HG03378 (cell line): ENCODE measurements around the gene RFX3.

Experiments used
- ATAC-seq: cut with Tn5 transposase; IDR thresholded peaks from one replicate; pipeline ENCODE4 v1.9.1; 2021; ENCODE audit warnings: mild to moderate bottlenecking, moderate library complexity; ENCODE audit not compliant: unreplicated experiment

RFX3 gene

DNA sequence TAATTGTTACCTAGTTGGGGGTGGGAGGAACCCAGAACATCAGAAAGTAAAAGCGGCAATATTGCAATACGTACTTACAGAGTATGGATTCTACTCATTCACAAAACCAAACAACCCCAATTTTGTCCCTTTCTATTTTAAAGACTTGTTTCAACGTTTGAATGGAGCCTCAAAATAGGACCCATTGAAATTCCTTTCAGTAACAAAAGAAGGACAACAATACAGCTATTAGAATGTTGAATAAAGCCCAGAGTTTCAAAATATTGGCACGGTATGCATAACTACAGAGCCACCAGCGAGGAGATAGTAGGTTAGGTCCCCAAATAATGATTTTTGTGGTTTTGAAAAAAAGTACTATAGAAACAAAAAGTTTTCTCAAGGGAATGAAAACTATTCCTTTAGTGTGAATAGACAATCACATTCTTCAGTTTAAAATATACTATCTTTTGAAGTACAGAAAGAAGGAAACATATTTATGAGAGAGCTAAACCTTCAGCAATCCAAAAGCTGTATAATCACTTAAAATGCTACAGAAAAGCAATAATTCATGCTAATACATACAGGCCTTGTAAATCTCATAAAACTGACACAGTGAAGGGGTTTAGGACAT is 235.5 kb downstream of the RFX3 start:
- no peak for ATAC-seq

DNA sequence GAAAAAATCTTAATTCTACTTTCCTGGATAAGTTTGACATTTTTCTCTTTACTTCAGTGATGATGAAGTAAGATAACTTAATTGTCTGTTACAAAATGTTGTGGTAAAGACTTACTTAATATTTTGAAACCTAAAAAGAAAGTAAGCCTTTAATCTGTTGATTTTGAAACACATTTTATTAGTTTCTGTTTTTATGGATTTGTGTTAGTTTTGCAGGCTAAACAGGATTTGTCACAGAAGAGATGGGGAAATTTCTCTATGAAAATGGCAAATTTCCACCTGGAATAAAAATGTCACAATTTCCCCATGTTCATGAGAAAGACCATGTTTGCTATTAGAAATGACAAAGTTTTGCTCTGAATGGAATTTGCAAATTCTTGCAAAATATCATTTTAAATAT is 237.1 kb downstream of the RFX3 start:
- ATAC-seq, result no peak

DNA sequence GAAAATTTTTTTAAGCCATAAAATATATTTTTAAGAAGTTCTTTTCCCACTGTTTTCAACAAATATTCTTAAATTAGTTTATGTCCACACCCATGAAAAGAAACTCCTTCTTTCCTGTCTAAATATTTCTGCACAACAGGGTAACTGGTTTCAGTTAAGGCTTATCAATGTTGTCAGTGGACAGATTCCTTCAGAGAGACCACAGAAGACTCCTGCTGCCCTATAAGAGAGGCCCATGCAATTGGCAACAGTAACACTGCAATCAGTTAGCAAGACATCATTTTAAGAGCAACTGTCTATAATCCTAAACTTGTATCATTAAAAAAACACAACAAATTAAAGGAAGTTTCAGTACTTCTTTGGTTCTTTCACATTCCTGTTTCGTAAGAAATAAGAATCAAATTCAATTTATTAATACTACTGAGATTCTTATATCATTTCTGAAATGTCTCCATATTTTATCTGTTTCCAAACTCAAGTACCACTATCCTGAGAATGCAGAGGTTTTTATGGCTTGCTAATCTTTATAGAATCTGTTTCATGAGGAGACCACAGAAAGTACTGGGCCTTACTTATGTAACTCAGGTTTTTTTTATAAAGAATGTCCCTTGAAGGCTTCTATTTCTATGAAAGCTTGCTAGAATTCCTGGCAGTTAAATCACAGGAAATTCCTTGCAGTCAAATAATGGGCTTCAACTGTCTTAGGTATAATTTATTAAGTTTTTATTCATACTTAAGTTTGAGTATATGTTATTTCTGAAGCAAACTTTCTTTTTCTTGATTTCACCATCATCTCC is 240.2 kb downstream of the RFX3 start:
- ATAC-seq, result no peak

GRCh38 chr9:3282365-3282764 is 243.4 kb downstream of the RFX3 start:
- ATAC-seq, result no peak

DNA sequence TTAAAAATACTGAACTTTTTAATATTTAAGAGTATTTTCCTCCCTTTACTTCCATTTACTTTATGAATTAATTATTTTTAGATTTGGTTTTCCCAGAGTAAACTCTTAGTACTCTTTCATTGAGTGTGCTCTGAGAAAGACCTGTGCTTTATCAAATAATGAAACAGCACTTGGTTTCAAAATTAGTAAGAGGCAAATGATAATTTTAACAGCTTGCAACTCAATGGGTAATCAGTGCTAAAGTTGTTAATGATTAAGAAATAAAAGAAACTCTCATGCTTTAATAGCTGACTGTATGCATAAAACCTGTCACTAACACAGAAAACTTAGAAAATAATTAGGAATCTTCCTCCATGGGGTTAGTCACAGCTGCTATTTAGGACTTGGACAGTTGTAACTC is 244.4 kb downstream of the RFX3 start:
- ATAC-seq, result peak; percentile 84

- peak; percentile 45 for ATAC-seq
These were observed 248.6 kb downstream of the RFX3 start for GRCh38 chr9:3277200-3277599.

- ATAC-seq, result no peak
These were observed 254.2 kb downstream of the RFX3 start for GRCh38 chr9:3271581-3271980.

DNA sequence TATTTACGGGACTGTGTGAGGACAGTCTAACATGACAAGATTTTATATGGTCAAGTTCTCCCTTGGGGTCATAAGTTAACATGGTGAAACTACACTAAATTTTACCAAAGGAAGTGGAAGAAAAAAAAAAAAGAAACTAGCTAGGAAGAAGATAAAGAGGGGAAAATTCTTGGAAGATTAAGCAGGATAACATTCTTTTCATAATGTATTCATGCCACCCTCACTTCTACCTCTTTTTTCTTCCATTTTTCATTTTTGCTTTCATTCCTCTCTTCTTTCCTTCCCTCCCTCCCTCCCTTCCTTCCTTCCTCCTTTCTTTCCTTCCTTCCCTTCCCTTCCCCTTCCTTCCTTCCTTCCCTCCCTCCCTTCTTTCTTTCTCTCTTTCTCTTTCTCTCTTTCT is 254.6 kb downstream of the RFX3 start:
- ATAC-seq, result no peak

GRCh38 chr9:3268223-3268622 is 257.6 kb downstream of the RFX3 start:
- no peak for ATAC-seq

DNA sequence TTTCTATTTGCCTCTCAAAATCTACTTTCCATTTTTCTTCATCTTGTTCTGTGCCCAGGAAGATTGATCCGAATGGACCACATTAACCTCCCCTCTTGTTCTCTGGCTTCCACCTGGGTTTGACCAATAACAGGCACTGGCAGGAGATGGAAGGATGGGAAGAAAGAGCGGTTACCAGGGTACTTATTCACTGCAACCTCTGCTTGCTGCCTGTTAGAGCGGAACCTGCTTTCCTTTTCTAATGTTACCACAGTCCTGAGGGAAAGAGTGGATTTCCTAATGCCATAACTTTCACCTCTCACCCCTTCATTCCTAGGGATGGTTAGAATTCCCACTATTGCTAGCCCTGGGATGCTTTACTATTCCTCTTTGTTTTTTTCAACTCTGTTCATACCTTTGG is 262.1 kb downstream of the RFX3 start:
- no peak for ATAC-seq

GRCh38 chr9:3262826-3263529 is 262.8 kb downstream of the RFX3 start:
- ATAC-seq, result no peak

- no peak for ATAC-seq
These were observed 264.3 kb downstream of the RFX3 start for GRCh38 chr9:3261484-3261883.

DNA sequence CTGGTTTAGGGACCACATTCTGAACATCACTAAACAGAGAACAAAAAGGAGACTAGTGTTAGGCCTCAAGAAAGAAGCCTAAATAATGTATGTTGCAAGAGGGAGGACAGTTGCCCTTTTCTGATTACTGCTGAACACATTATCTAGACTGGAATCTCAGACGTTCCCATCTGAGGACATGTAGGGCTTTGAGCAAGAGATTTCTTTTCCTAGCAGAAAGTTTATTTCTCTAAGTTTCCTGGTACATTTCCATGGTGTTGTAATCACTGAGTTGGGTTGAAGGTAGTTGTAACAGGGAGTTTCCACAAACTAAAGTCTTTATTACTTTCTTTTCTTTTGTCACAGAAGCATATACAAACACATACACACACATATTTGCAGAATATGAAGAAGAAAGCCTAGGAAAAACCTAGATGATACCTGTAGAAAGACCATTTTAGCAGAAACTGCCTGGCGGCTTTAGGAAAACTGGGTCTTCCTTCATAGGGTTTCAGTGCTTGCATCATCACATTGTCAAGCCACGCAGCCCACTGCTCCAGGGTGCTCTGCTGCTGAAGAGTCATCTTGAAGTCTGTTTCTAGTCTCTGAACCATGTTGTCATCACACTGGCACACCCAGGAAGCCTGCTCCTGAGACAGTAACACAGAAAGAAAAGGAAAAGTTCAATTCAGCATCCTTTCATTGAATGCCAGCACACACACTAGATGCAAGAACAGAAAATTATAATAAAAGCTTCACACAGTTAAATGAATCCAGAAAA is 269.1 kb downstream of the RFX3 start:
- no peak for ATAC-seq

- no peak for ATAC-seq
These were observed 274.5 kb downstream of the RFX3 start for GRCh38 chr9:3251309-3251708.

DNA sequence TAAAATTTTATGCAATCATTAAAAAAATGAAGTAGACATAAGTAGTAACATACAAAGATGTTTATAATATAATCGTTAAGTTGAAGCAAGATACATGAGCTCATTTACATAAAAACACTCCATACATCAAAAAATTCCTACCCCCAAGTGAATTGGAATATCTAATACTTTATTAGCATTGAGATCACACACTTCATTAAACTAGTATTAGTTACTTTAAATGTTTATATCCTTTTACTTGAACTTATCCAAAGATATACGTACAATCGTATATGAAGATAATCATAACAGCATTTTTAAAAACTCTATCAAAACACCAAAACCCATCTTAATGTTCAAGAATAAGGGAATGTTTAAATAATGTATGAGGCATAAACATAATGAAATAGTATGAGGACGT is 275.1 kb downstream of the RFX3 start:
- no peak for ATAC-seq

GRCh38 chr9:3247211-3247610 is 278.6 kb downstream of the RFX3 start:
- no peak for ATAC-seq

DNA sequence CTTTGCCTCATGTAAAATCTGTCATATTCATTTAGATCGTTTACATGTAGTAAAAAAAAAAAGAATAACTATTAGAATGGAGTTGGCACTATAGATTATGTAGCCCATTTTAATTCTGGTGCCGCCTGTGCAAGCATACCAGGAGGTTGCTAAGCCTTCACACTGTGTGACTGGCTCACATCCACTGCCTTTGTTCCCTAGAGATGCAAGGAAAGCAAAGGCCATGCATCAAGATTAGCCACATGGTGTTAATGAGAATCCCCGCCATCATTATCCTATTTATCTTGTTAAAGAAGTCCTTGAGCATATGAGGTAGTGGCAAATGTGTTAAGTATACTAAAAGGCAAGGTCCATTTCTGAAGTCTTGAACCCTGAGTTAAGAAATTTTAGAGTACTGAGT is 279.6 kb downstream of the RFX3 start:
- no peak for ATAC-seq

- no peak for ATAC-seq
These were observed 280.7 kb downstream of the RFX3 start for GRCh38 chr9:3244963-3245653.

- no peak for ATAC-seq
These were observed 282.1 kb downstream of the RFX3 start for GRCh38 chr9:3243683-3244082.

DNA sequence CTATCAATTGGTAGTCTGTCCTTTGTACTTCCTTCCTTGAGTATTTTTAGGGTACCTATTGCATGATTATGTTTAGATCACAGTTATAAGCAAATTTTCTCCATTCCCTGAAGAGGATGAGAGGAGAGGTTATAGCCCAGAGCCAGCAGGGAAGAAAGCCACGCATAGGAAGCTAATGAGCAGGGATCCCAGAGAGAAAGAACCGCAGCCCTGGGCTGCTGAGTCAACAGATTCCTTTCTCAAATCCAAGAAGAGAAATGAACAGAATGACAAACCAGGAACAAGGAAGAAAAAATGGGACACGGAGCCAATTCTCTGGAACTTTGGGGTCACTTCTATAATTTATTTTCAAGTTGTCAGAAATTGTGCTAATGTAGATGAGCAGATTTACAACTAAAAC is 284.5 kb downstream of the RFX3 start:
- ATAC-seq, result no peak
